Lower leg skin (tissue), 3 donors: Measurements from ENCODE around the gene DOCK1.

ENCODE experiments used
- CTCF ChIP-seq, 3 donors: fragments of 450-650 bp; IDR thresholded peaks; one replicate each; pipeline ENCODE4 v1.5.1; 2016; ENCODE audit warnings: antibody characterized with exemption in 3 of 3, mild to moderate bottlenecking in 3 of 3, moderate library complexity in 2 of 3
- POLR2A ChIP-seq, 2 donors: fragments of 450-650 bp; IDR thresholded peaks; one replicate each; pipeline ENCODE4 v1.6.1; 2016 to 2017; ENCODE audit warnings: antibody characterized with exemption in 2 of 2, mild to moderate bottlenecking in 1 of 2, moderate library complexity in 1 of 2

- TF ChIP-seq CTCF (IDR thresholded peaks at IDR 0.05) (no peak), POLR2A (IDR thresholded peaks at IDR 0.05) (no peak)
Measured at GRCh38 chr10:127227027-127227426, 321.8 kb downstream of the DOCK1 start.
